Measurements from ENCODE around the gene CCDC92. TPM values are rescaled to one million over a fixed set of nuclear protein-coding genes. Genes with fewer than 3 reads are reported as not detected.

CCDC92 gene
- total and polyA plus RNA-seq, 2 donors (not counting 1 experiment from before 2014, with no cell fraction given), result 26.6 to 36.2 TPM

GRCh38 chr12:123895451-123895850, 77.2 kb downstream of the CCDC92 start:
- Histone ChIP-seq H3K4me2 (replicated peaks; ENCODE audit: low read depth, low read length, poor library complexity, severe bottlenecking) (no peak overlapping the region), H2AFZ (ENCODE audit: insufficient read depth, low read depth, low read length, poor library complexity, severe bottlenecking) (no peak overlapping the region), H3K9me3 (ENCODE audit: control extremely low read depth in 1 of 3, control insufficient read depth in 2 of 3, insufficient read depth in 1 of 3, low read length in 2 of 3) (peaks cover 0 to 4% (median 0%) of the 10 kb centered on the region in 3 donors), H3K4me3 (ENCODE audit: control extremely low read depth in 1 of 5, extremely low read depth in 1 of 5, insufficient read depth in 1 of 5, low read depth in 2 of 5, low read length in 4 of 5) (no peak overlapping the region), H3K27me3 (replicated peaks in 1 of 4; ENCODE audit: control extremely low read depth in 1 of 4, control insufficient read depth in 3 of 4, insufficient read depth in 4 of 4, low read length in 3 of 4) (no peaks in the 10 kb centered on the region), H3K4me1 (ENCODE audit: control insufficient read depth in 2 of 2, insufficient read depth in 2 of 2, low read length in 2 of 2) (no peaks in the 10 kb centered on the region), H4K20me1 (ENCODE audit: control insufficient read depth, insufficient read depth, low read length, poor library complexity, severe bottlenecking) (no peaks in the 10 kb centered on the region), H3K27ac (ENCODE audit: low read length in 2 of 2) (no peak overlapping the region), H3K36me3 (replicated peaks in 1 of 2; ENCODE audit: control extremely low read depth in 1 of 2, control insufficient read depth in 1 of 2, extremely low read depth in 1 of 2, insufficient read depth in 2 of 2, low read length in 1 of 2) (no peaks in the 10 kb centered on the region), H3K9ac (ENCODE audit: low read length) (no peak overlapping the region), H3K79me2 (ENCODE audit: control insufficient read depth, insufficient read depth, low read length) (no peaks in the 10 kb centered on the region)
- whole genome bisulfite sequencing (ENCODE audit: insufficient coverage), result 100% methylated on average over 1 of the region's 8 CpGs
- ChIA-PET POLR2A (no interaction called here), CTCF (no interaction called here)
- H3K4me1 Mint-ChIP-seq, result no peaks in the 10 kb centered on the region
- H3K4me3 Mint-ChIP-seq, result no peak overlapping the region
- DNase-seq (no peak), ATAC-seq (ENCODE audit: low read depth) (no peak)
- H3K9me3 Mint-ChIP-seq (ENCODE audit: insufficient read depth), result no peaks in the 10 kb centered on the region
- intact Hi-C loops (cut with micrococcal nuclease), result no loop called here
- no peak overlapping the region for H3K27ac Mint-ChIP-seq
- peaks cover 8% of the 10 kb centered on the region for H3K27me3 Mint-ChIP-seq
- TF ChIP-seq CTCF (IDR thresholded peaks at IDR 0.05) (no peak), EZH2 (IDR thresholded peaks at IDR 0.05; ENCODE audit: borderline replicate concordance, insufficient read depth, low read depth, low read length, poor library complexity, severe bottlenecking) (no peak)

DNA sequence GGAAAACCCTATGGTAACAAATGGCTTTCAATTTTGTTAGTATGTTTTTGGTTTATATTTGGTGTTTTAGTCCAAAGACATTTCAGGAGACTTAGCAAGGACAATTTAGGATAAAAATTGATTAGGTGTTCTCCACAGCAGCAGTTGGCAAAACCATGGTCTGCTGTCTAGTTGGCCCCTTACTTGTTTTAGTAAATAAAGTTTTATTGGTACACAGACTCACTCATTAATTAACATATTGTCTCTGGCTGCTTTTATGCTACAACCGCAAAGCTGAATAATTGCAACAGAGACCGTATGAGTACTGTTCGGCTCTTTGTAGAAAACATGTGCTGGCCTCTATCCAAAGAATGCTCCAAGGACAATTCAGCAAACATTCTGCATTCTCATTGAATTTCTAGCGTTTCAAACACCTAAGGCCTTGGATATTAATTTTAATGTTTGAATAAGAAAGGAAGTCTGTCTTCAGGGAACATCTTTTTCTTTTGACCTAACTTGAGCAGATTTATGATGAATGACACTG, 77.7 kb downstream of the CCDC92 start:
- ATAC-seq (ENCODE audit: low read depth) (no peak), DNase-seq (no peak)
- Mint-ChIP-seq H3K4me1 (no peaks in the 10 kb centered on the region), H3K9me3 (ENCODE audit: insufficient read depth) (no peaks in the 10 kb centered on the region), H3K27ac (no peak overlapping the region), H3K4me3 (no peak overlapping the region), H3K27me3 (peaks cover 8% of the 10 kb centered on the region)
- H3K27me3 ChIP-seq (replicated peaks in 1 of 4; ENCODE audit: control extremely low read depth in 1 of 4, control insufficient read depth in 3 of 4, insufficient read depth in 4 of 4, low read length in 3 of 4), result no peaks in the 10 kb centered on the region
- no peak overlapping the region for H3K9ac ChIP-seq (ENCODE audit: low read length)
- ChIA-PET CTCF (no interaction called here), POLR2A (no interaction called here)
- H3K4me3 ChIP-seq (ENCODE audit: control extremely low read depth in 1 of 5, extremely low read depth in 1 of 5, insufficient read depth in 1 of 5, low read depth in 2 of 5, low read length in 4 of 5), result no peak overlapping the region
- no peak for TF ChIP-seq EZH2 (IDR thresholded peaks at IDR 0.05; ENCODE audit: borderline replicate concordance, insufficient read depth, low read depth, low read length, poor library complexity, severe bottlenecking)
- TF ChIP-seq CTCF (IDR thresholded peaks at IDR 0.05), result no peak
- no peaks in the 10 kb centered on the region for H4K20me1 ChIP-seq (ENCODE audit: control insufficient read depth, insufficient read depth, low read length, poor library complexity, severe bottlenecking)
- no peaks in the 10 kb centered on the region for H3K79me2 ChIP-seq (ENCODE audit: control insufficient read depth, insufficient read depth, low read length)
- no peak overlapping the region for H3K27ac ChIP-seq (ENCODE audit: low read length in 2 of 2)
- H3K4me1 ChIP-seq (ENCODE audit: control insufficient read depth in 2 of 2, insufficient read depth in 2 of 2, low read length in 2 of 2), result no peaks in the 10 kb centered on the region
- 96% methylated on average over 3 of the region's 4 CpGs for WGBS (ENCODE audit: insufficient coverage)
- peaks cover 0 to 4% (median 0%) of the 10 kb centered on the region in 3 donors for H3K9me3 ChIP-seq (ENCODE audit: control extremely low read depth in 1 of 3, control insufficient read depth in 2 of 3, insufficient read depth in 1 of 3, low read length in 2 of 3)
- intact Hi-C loops (cut with micrococcal nuclease), result no loop called here
- no peak overlapping the region for H2AFZ ChIP-seq (ENCODE audit: insufficient read depth, low read depth, low read length, poor library complexity, severe bottlenecking)
- no peaks in the 10 kb centered on the region for H3K36me3 ChIP-seq (replicated peaks in 1 of 2; ENCODE audit: control extremely low read depth in 1 of 2, control insufficient read depth in 1 of 2, extremely low read depth in 1 of 2, insufficient read depth in 2 of 2, low read length in 1 of 2)
- no peak overlapping the region for H3K4me2 ChIP-seq (replicated peaks; ENCODE audit: low read depth, low read length, poor library complexity, severe bottlenecking)
